T-helper 2 cell treated with Interferon-gamma antibody and Interleukin-4, amounts not matched to agents 5 μg/mL and 100 μg/mL, for 36 hours (primary cell): ENCODE measurements around the gene TFB1M.
"Not testable (repeated sequence)": the region's sequence is repeated elsewhere in the genome, so short reads cannot be mapped to it uniquely, and the experiment has no call there.

ENCODE experiments used
- DNase-seq: peaks from one replicate; pipeline ENCODE4 v3.0.0; 2021; ENCODE audit warnings: low spot score
- H3K27ac Mint-ChIP-seq: one replicate; pipeline ENCODE4 v1.8.0; 2021; ENCODE audit warnings: mild to moderate bottlenecking, mixed read lengths
- H3K27me3 Mint-ChIP-seq: one replicate; pipeline ENCODE4 v1.8.0; 2021; ENCODE audit warnings: low read depth, mixed read lengths
- H3K36me3 Mint-ChIP-seq: one replicate; pipeline ENCODE4 v1.8.0; 2021; ENCODE audit warnings: low read depth, mixed read lengths
- H3K4me1 Mint-ChIP-seq: one replicate; pipeline ENCODE4 v1.8.0; 2021; ENCODE audit warnings: low read depth, mixed read lengths
- H3K4me3 Mint-ChIP-seq: one replicate; pipeline ENCODE4 v1.8.0; 2022; ENCODE audit warnings: mild to moderate bottlenecking, moderate library complexity, mixed read lengths
- H3K9me3 Mint-ChIP-seq: one replicate; pipeline ENCODE4 v1.8.0; 2021; ENCODE audit warnings: mixed read lengths

Gene TFB1M

GRCh38 chr6:155221086-155221485, 93.2 kb downstream of the TFB1M start:
- Mint-ChIP-seq H3K9me3 (no peaks in the 10 kb centered on the region), H3K4me1 (peaks cover 16% of the 10 kb centered on the region), H3K27ac (no peak overlapping the region), H3K27me3 (no peaks in the 10 kb centered on the region), H3K36me3 (no peaks in the 10 kb centered on the region), H3K4me3 (no peak overlapping the region)
- DNase-seq: no peak

- Mint-ChIP-seq H3K36me3 (no peaks in the 10 kb centered on the region), H3K27me3 (no peaks in the 10 kb centered on the region), H3K27ac (no peak overlapping the region), H3K4me3 (no peak overlapping the region), H3K9me3 (no peaks in the 10 kb centered on the region), H3K4me1 (peaks cover 14% of the 10 kb centered on the region)
- no peak for DNase-seq
Measured at GRCh38 chr6:155219858-155220301, 94.4 kb downstream of the TFB1M start.

GRCh38 chr6:155219299-155219698, 95.0 kb downstream of the TFB1M start:
- H3K27ac Mint-ChIP-seq: no peak overlapping the region
- DNase-seq: no peak
- no peaks in the 10 kb centered on the region for H3K36me3 Mint-ChIP-seq
- H3K27me3 Mint-ChIP-seq: no peaks in the 10 kb centered on the region
- H3K9me3 Mint-ChIP-seq: no peaks in the 10 kb centered on the region
- peaks cover 8% of the 10 kb centered on the region for H3K4me1 Mint-ChIP-seq
- H3K4me3 Mint-ChIP-seq: no peak overlapping the region

GRCh38 chr6:155218711-155219110, 95.6 kb downstream of the TFB1M start:
- not testable (repeated sequence) for H3K27ac Mint-ChIP-seq, H3K27me3 Mint-ChIP-seq, DNase-seq, H3K4me3 Mint-ChIP-seq, H3K4me1 Mint-ChIP-seq, H3K36me3 Mint-ChIP-seq, H3K9me3 Mint-ChIP-seq

GRCh38 chr6:155216312-155217046, 97.8 kb downstream of the TFB1M start:
- H3K4me3 Mint-ChIP-seq: no peak overlapping the region
- DNase-seq: no peak
- no peaks in the 10 kb centered on the region for H3K9me3 Mint-ChIP-seq
- H3K27ac Mint-ChIP-seq: no peak overlapping the region
- no peaks in the 10 kb centered on the region for H3K27me3 Mint-ChIP-seq
- H3K4me1 Mint-ChIP-seq: no peaks in the 10 kb centered on the region
- no peaks in the 10 kb centered on the region for H3K36me3 Mint-ChIP-seq

GRCh38 chr6:155215906-155216305, 98.4 kb downstream of the TFB1M start:
- no peak overlapping the region for H3K27ac Mint-ChIP-seq
- no peaks in the 10 kb centered on the region for H3K27me3 Mint-ChIP-seq
- H3K4me3 Mint-ChIP-seq: no peak overlapping the region
- H3K36me3 Mint-ChIP-seq: no peaks in the 10 kb centered on the region
- DNase-seq: no peak
- no peaks in the 10 kb centered on the region for H3K9me3 Mint-ChIP-seq
- no peaks in the 10 kb centered on the region for H3K4me1 Mint-ChIP-seq

- no peaks in the 10 kb centered on the region for H3K27me3 Mint-ChIP-seq
- DNase-seq: no peak
- no peaks in the 10 kb centered on the region for H3K4me1 Mint-ChIP-seq
- H3K27ac Mint-ChIP-seq: no peak overlapping the region
- H3K9me3 Mint-ChIP-seq: no peaks in the 10 kb centered on the region
- no peaks in the 10 kb centered on the region for H3K36me3 Mint-ChIP-seq
- H3K4me3 Mint-ChIP-seq: no peak overlapping the region
Measured at GRCh38 chr6:155213611-155214372, 100.5 kb downstream of the TFB1M start.

- no peak for DNase-seq
- Mint-ChIP-seq H3K36me3 (no peaks in the 10 kb centered on the region), H3K27me3 (no peaks in the 10 kb centered on the region), H3K4me1 (no peaks in the 10 kb centered on the region), H3K9me3 (no peaks in the 10 kb centered on the region), H3K4me3 (no peak overlapping the region), H3K27ac (no peak overlapping the region)
Measured at GRCh38 chr6:155212616-155213380, 101.5 kb downstream of the TFB1M start.

- Mint-ChIP-seq H3K36me3 (no peaks in the 10 kb centered on the region), H3K27ac (no peak overlapping the region), H3K4me3 (no peak overlapping the region), H3K4me1 (no peaks in the 10 kb centered on the region), H3K9me3 (no peaks in the 10 kb centered on the region), H3K27me3 (no peaks in the 10 kb centered on the region)
- no peak for DNase-seq
Measured at GRCh38 chr6:155212106-155212505, 102.2 kb downstream of the TFB1M start.

- no peaks in the 10 kb centered on the region for H3K27me3 Mint-ChIP-seq
- H3K27ac Mint-ChIP-seq: no peak overlapping the region
- DNase-seq: no peak
- no peaks in the 10 kb centered on the region for H3K36me3 Mint-ChIP-seq
- H3K4me3 Mint-ChIP-seq: no peak overlapping the region
- no peaks in the 10 kb centered on the region for H3K4me1 Mint-ChIP-seq
- H3K9me3 Mint-ChIP-seq: no peaks in the 10 kb centered on the region
Measured at GRCh38 chr6:155207223-155207622, 107.1 kb downstream of the TFB1M start.
